Measurements from ENCODE around the gene PRSS12. TPM values are rescaled to one million over a fixed set of nuclear protein-coding genes. Genes with fewer than 3 reads are reported as not detected.

The PRSS12 gene
- total RNA-seq, 1 experiment from 2014 or later: 0.12 TPM

DNA sequence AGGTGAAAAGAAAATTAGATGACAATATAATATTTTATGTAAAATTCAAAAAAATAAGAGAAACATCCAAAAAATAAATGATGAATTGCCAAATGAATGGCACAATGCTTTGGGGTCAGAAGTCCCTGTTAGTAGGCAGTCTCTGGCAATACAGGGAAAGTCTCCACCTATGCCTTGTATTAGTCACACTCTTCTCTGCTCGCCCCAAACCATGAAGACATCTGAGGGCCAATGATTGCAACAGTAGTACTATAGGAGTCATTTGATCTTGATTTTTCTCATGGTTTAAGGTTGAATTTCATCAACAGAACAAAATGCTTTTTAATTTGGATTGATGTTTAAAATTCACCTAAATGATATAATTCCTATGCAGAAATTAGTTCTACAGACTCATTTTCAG, 3.9 kb upstream of the PRSS12 start:
- no peak for DNase-seq (ENCODE audit: low read depth)

- no peak for DNase-seq (ENCODE audit: low read depth)
Measured at GRCh38 chr4:118356111-118356510, 3.3 kb upstream of the PRSS12 start.

DNA sequence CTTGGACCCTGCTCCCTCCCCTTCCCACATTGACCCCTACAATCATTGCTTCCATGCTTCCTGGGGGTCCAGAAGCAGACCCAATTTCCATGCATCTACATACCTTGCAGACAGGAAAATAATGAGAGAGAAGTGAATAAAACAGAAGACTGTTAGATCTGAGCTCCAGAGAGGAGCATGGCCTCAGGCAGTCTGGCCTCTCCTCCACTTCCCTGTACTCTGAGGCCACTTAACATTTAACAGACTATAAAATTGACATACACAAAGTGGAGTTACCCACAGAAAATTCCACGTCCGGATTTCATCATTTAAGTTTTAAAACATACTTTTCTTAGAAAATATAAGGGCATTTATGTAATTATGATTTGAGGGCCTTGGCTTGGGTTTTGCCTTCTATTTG, 2.1 kb upstream of the PRSS12 start:
- DNase-seq (ENCODE audit: low read depth): no peak

DNA sequence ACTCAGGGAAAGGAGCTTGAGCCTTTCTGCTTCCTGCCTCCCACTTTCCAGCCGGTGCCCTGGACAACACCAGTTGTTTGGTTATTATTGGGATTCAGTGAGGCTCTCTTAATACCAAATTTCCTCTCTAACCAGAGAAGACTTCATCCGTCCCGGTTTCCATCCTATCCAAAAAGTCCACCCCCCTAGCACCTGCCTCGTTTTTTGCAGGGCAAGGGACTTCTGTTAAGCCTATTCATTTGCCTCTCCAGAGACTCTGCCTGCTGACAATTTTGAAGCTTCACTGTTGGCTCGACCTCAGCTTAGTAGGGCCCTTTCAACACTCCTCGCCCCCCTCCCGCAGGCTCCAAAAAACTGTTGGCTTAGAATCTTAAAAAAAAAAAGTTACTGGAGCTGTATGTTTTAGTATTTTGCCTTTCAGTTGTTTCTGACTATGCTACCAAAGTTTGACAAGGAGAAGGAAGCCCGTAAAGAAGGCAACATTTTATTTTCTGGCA, 779 bp upstream of the PRSS12 start:
- DNase-seq (ENCODE audit: low read depth): no peak

DNA sequence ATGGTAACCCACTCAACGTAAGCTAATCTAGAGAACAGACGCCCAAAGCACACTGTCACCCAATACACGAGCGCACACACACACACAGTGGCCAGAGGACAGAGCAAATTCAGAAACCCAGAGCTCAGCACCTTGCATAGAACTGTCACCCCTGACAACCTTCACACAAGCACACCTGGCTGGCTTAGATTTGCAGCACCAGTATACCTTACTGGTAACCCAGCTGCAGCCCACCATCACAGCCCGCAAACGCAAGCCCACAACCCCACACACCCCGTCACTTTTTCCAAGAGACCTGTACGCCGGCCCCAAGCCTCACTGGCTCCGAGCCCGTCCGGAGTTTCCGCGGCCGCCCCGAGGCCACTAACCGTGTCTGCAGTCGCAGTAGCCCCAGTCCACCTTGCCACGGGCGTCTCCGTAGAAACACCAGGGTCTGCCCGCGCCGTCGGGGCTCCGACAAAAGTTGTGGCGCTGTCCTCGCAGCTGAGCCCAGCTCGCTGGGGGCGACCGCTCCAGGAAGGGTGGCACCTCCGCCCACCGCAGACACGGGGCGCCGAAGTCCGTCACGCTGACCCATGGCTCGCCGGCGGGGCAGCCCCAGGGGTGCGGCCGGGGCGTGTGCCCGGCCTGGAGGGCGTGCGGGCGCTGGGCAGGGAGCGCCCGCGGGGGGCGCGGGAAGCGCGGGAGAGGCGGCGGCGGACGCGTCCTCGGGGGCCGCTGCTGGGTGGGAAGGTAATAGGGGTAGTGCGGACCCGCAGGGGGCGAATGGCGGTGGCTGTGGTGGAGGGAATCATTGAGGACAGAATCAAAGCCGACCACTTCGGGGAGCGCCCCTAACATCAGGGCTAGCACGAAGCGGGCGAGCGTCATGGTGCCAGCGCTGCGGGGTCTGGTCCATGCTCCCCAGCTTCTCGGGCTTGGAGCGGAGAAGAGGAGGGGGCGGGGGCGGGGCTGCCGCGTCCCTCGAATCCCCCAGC, 664 bp downstream of the PRSS12 start:
- DNase-seq (ENCODE audit: low read depth): peak; percentile 11

DNA sequence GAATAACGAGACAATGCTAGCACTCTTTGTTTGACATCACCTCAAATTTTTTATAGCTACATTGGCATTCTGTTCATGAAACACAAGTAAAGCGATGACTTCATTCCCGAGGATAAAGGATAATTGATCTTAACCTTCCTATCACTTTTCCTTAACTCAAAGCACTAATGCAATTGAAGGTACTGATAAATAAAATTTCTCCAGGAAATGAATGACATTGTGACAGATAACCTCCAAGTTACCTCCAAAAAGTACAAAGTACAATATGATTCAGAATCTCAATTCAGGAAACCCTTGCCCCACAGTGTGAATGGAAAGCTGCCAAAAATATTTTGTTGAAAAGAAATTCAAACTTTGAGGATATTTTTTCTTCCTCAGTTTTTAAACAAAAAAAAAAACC, 1.8 kb downstream of the PRSS12 start:
- DNase-seq (ENCODE audit: low read depth): no peak

GRCh38 chr4:118348886-118349285, 3.9 kb downstream of the PRSS12 start:
- DNase-seq (ENCODE audit: low read depth): no peak

DNA sequence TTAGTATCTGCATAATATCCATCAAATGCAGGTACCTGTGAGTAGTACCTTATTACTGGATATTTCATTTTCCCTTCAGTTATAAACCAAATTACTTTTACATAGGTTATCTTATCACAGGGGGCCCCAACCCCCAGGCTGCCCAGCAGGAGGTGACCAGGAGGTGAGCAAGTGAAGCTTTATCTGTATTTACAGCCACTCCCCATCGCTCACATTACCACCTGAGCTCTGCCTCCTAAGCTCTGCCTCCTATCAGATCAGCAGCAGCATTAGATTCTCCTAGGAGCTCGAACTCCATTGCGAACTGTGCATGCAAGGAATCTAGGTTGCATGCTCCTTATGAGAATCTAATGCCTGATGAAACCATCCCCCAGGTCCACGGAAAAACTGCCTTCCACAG, 6.3 kb downstream of the PRSS12 start:
- no peak for DNase-seq (ENCODE audit: low read depth)

DNA sequence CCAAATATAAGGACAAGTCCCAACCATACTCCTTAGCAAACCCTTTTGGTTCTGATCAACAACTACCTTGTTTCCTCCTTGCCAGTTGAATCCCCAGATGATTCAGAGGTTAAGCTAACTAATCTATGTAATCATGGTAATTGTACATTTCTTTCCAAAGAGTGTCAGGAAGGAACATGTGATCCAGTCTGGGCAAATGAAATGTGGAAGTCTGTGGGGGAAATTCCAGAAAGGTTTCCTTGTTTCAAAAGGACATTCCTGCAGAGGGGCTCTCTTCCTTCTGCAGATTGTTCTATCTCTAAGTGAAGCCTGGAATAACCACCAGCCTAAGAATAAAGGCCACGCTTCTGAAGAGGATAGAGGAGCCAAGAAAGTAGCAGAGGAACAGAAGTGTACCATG, 7.0 kb downstream of the PRSS12 start:
- no peak for DNase-seq (ENCODE audit: low read depth)

- DNase-seq (ENCODE audit: low read depth): no peak
Measured at GRCh38 chr4:118344801-118345200, 8.0 kb downstream of the PRSS12 start.

DNA sequence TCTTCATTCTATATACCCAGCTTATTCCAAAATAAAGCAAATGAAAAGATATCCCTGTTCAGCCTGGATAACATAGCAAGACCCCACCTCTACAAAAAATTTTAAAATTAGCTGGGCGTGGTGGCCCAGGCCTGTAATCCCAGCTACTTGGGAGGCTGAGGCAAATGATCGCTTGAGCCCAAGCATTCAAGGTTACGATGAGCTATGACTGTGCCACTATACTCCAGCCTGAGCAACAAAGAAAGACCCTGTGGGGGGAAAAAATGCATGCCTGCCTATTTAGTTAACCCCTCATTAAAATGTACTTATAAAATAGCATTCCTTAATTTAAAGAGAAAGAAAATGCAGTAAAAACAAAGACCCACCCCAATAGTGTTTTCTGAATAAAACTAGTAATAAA, 9.3 kb downstream of the PRSS12 start:
- no peak for DNase-seq (ENCODE audit: low read depth)

GRCh38 chr4:118340109-118340508, 12.7 kb downstream of the PRSS12 start:
- no peak for DNase-seq (ENCODE audit: low read depth)

DNA sequence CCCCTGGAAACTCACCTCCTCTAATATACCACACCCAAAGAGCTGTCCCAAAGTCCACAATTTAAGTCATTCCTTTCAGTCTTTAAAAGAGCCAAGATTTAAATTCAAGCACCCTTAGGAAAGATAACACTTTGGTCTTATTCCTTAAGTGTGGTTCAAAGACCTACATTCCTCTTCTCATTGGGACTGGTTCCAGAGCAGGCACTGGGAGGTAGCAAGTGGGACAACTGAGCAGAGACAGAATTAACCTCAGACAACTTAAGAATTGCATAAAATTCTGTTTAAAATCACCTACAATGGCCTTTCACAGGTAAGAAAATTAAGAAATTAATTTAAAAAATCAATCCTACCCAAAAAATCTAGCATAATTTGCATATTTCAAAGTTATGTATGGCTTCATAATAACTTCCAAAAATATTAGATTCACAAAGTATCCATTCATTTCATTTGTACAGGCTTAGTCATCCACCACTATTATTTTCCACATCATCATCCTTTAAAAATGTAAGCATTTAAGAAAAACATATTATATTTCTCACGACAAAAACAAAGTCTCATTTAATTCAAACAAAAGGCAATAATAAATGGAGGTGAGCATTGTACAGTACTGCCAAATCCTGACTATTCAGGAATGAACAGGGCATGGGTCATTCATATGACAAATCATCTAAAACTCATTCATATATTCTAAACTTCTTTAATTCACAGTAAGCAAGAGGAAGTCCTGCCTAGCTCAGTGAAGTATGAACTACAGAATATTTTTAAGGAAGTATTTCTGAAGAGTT, 13.6 kb downstream of the PRSS12 start:
- DNase-seq (ENCODE audit: low read depth): no peak

GRCh38 chr4:118338518-118338917, 14.3 kb downstream of the PRSS12 start:
- no peak for DNase-seq (ENCODE audit: low read depth)

- no peak for DNase-seq (ENCODE audit: low read depth)
Measured at GRCh38 chr4:118337954-118338353, 14.8 kb downstream of the PRSS12 start.

DNA sequence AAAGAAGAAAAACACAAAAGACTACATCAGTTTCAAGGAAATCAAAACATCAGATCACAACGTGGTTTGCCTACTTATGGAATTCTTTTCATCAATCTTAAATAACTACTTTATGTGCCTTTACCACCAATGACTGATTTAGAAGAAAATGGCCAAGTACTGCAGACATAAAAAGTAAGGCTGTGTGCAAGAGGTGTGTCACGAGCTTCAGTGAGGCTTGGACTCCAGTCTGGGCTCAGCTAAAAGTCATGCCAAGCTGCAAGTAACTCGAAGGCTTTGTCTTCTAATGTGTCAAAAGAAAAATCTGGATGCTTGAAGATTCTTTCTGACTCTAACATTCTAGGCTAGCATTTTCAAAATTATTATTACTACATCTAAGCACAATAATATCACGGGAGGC, 17.0 kb downstream of the PRSS12 start:
- DNase-seq (ENCODE audit: low read depth): no peak

DNA sequence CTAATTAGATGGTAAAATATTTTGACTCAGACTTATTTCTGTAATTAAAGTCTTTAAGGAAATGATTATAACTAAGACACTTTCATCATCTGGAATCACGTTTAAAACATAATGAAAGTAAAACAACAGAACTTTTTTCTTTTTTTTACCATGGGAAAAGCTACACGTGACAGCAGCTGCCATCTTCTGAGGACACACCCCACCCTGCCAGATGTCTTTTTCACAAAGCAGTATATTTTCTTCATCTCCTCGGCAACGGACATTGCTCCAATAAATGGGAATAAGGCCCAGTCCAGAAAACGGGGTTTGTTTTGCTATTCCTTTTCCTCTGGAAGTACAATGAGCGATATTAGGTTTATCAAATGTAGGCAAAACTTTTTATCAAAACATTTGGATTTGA, 17.5 kb downstream of the PRSS12 start:
- peak; percentile 9 for DNase-seq (ENCODE audit: low read depth)

- DNase-seq (ENCODE audit: low read depth): no peak
Measured at GRCh38 chr4:118331352-118331751, 21.5 kb downstream of the PRSS12 start.

DNA sequence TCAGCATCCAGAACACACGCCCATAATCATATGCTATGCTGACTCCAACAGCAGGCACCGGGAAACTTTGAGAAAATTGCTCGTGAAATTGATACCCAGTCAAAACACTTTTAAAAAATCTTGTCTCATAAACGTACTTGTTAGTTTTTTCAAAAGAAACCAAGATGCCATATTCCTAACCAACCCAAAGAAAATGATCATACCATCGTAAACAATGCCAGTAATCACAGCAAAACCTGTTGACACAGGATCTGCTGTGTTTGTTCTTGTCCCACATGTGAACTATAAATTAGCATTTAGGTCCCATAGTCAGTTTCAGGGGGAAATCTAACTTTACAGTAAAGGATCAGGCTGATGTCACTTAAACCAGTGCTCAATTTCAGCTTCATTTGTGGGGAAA, 23.0 kb downstream of the PRSS12 start:
- no peak for DNase-seq (ENCODE audit: low read depth)

DNA sequence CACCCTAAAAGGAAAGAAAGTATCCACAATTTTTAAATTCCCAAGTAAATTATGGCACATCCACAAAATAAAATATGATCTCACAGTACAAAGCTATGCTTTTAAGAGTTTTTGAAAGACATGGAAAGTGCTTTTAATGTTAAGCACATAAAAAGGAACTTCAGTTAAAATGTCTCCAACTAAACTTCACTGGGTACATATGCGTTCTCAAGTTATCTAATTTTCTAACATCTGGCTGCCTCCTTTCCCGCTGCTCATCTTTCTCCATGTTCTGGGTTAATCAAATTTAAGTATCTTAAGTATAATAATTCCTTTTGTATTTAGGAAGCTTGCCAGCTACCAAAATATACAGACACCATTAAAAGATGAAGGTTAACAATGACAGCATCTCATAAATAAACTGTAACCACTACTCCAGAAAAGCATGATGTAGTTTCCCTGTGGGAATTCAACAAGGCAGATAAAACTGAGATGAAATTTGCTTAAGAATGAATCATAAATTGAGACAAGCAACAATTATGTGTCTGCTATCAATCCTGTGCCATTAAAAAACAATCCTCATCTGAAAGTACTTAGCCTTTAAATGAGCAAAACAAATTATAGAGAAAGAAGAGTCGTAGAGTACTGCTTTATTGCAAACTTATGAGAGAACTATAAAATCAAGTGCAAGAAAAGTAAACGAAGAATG, 25.1 kb downstream of the PRSS12 start:
- no peak for DNase-seq (ENCODE audit: low read depth)

DNA sequence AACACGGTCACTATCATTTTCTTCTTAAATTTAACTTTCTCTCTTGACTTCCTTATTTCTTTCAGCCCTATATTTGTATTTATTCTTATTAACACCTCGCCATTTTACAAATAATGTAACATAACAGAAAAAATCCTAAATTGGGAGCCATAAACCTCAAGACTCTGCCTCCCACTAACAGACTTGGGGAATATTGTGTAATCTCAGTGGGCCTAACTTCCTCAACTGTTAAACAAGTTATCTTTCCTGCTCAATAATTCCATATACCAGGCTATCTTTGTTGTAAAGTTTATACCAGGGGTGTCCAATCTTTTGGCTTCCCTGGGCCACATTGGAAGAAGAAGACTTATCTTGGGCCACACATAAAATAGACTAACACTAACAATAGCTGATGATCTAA, 26.2 kb downstream of the PRSS12 start:
- DNase-seq (ENCODE audit: low read depth): no peak

DNA sequence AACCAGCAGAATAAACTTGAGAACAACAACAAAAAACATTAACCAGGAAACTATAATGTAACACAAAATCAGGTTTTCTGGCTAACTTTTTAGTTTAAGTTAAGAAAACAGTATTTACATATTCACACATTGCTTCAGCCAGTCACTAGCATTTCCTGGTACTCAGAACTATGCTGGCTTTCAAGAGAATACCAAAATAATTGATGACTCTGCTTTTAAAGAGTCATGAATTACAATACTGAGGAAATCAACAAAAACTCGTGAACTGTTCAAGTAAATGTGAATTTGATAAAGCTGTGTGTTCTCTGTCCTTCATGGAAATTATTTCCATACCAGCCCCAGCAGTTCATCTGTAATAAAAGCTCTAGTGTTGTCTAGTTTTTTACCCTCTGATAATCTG, 27.4 kb downstream of the PRSS12 start:
- DNase-seq (ENCODE audit: low read depth): no peak
